ENCODE measurements around the gene DDX27.

Gene DDX27

DNA sequence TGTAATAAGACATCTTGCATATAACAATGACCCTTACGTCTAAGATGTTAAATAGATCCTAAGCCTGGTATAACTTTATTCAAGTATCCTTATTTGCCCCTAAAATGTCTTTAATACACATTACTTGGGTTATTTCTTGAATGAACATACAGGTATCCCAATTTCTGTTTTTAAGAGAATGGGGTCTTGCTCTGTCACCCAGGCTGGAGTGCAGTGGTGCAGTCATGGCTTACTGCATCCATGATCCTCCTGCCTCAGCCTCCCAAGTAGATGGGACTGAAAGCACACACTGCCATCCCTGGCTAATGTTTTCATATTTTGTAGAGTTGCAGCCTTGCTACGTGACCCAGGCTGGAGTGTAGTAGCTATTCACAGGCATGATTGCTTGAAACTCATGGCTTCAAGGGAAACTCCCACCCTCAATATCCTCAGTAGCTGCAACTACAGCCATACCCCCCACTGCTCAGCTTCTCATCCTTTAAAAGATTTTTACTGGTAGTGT is 69.1 kb downstream of the DDX27 start:
- DNase-seq (ENCODE audit: low read depth, low spot score), result no peak

DNA sequence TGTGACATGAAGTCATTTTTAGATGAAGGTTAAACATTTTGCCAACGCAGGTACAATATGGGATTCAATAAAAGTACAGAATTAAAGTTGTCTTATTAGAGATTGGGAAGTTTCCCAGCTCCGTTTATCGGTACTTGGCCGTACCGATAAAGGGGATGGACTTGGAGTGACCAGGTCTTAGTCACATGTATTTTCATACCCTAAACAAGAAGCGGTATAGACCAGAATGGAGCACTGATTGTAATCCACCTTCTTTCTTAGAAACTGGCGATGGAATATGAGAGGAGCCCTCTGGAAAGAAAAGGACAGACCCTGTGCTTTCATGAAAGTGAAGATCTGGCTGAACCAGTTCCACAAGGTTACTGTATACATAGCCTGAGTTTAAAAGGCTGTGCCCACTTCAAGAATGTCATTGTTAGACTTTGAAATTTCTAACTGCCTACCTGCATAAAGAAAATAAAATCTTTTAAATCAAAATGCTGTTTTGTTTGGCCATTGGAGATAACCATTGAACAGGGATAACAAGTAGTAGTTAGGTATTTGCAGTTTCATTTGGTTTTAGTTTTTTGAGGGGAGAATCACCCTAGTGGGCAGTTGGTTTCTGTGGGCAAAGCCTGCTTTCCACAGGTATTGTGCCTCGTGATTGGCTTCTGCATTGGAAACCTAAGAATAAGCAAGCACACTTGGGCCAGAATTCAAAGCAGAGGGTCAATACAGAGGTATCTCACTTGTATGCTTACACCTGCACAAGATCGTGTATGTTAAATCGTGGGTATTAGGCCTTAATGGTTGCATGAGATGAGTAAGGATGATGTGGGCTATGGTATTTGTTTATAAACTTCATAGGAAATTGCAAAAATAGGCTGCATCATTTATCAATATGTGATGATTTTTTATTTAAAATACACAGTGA is 69.8 kb downstream of the DDX27 start:
- DNase-seq (ENCODE audit: low read depth, low spot score), result no peak

DNA sequence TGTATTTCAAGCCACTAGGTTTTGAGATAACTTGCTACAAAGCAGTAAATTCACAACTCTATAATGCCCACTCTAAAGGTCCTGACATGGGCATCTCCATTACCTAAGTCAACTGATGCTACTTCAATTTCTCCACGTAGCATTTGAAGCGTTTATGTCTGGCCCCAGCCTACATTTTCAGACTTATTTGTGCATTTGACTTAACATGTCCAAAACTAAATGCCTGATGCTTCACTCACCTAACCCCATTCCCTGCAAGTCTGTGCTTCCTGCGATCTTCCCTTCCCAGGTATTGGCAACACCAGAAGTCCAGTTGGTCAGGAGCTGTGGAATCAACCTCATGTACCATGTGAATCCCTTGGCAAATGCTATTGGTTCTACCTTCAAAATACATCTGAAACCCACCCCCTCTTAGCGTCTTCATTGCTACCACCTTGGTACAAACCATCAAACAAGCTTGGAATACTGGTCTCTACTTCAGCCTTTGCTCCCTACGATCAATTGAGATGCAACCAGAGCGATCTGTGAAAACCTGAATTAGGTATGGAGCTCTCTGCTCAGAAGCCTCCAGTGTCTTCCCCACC is 71.5 kb downstream of the DDX27 start:
- no peak for DNase-seq (ENCODE audit: low read depth, low spot score)

DNA sequence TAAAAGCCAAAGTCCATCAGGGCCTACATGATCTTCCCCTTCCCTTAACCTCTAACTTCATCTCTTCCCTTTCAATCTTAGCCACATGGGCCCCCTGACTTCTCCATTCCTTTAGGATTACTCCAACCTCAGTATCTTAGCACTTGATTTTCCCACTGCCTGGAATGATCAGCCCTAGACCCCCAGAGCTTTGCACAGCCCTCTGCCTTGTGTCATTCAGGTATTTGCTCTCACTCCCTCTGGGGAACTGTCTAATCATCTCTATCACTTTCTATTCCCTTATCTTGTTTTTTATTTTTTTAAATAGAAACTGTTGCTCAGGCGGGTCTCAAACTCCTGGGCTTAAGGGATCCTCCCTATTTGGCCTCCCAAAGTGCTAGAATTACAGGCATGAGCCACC is 72.0 kb downstream of the DDX27 start:
- no peak for DNase-seq (ENCODE audit: low read depth, low spot score)

DNA sequence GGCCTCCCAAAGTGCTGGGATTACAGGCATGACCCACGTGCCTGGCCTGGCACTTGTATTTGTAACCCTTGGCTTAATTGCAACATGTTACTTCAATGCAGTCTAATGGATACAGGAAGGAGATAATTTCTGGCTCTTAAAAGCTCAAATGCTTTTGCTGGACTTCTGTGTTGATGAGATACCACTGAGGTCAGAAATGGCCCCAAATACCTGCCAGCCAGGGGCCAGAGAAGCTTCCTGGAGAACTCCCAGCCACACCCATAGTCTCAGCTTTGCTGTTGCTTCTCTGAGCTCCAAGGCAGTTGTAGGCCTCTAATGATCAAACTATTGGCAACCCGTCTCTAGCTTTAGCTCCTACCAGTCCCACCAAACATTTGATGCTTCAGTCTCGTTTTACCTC is 72.8 kb downstream of the DDX27 start:
- DNase-seq (ENCODE audit: low read depth, low spot score), result no peak

DNA sequence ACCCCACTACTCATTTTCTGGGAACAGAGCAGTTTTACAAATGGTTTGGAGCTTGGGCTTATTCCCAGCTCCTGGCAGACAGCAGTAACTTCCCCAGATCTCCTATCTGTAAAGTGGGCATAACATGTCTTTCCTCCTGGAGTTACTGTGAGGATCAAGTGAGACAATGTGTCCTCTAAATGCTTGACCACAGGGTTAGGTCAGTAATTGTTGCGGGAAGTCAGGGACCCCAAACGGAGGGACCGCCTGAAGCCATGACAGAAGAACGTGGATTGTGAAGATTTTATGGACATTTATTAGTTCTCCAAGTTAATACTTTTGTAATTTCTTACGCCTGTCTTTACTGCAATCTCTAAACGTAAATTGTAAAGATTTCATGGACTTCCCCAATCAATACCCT is 73.9 kb downstream of the DDX27 start:
- no peak for DNase-seq (ENCODE audit: low read depth, low spot score)

All from activated naive CD8-positive, alpha-beta T cell treated with anti-CD3 and anti-CD28 coated beads, Interleukin-2, amount 50 U/mL, for 16 hours (primary cell).